T-helper 1 cell treated with Interleukin-12 subunit alpha and Interleukin-12 subunit beta and Interleukin-4 antibody, amounts not matched to agents 30 ng/mL and 1 ng/mL, for 36 hours (primary cell): ENCODE results near the gene NPC1L1. TPM values are rescaled to one million over a fixed set of nuclear protein-coding genes. Genes with fewer than 3 reads are reported as not detected.
"Not testable (repeated sequence)": the region's sequence is repeated elsewhere in the genome, so short reads cannot be mapped to it uniquely, and the experiment has no call there.

ENCODE experiments used
- intact Hi-C: fragments of 100-400 bp; cut with micrococcal nuclease; formaldehyde crosslinking; loops from one replicate; pipeline ENCODE4 v1.15.1; 2024
- total RNA-seq: library from RNA; stranded (reverse); gene quantifications from 2 replicates; pipeline ENCODE4 v1.2.3, GENCODE V29; 2022

The NPC1L1 gene
- total RNA-seq, 1 donor from 2014 or later = not detected

GRCh38 chr7:44511236-44511635 lies 29.9 kb downstream of the NPC1L1 start:
- intact Hi-C loops = no loop called here

DNA sequence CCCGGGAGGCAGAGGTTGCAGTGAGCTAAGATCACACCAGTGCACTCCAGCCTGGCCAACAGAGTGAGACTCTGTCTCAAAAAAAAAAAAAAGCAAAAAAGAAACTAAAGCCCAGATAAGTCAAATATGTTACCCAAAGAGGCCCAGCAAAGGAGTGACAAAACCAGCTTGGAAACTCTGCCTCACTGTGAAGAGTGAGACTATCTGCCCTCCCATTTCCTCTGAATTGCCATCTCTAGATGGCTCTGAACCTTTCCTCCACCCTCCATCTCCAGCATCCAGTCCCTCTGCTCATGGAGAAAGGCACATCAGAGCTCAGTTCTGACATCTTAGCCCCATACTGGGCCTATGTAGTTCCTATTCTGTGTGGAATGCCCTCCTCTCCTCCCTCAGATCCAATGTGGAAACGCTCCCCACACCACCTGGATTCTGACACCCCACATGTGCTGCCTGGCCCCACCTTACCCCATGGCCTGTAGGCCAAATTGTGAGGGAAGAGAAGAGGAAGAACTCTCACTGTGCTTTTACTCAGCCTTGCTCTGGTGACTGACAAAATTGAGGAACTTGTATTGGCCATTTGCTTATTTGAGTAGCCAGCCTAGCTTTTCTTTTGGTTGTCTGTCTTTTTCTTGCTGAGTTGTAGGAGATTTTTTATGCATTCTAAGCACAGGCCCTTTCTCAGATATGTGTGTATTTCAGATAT lies 32.7 kb downstream of the NPC1L1 start:
- intact Hi-C loops = no loop called here

- intact Hi-C loops = not testable (repeated sequence)
These were observed 34.4 kb downstream of the NPC1L1 start for GRCh38 chr7:44506592-44507288.

DNA sequence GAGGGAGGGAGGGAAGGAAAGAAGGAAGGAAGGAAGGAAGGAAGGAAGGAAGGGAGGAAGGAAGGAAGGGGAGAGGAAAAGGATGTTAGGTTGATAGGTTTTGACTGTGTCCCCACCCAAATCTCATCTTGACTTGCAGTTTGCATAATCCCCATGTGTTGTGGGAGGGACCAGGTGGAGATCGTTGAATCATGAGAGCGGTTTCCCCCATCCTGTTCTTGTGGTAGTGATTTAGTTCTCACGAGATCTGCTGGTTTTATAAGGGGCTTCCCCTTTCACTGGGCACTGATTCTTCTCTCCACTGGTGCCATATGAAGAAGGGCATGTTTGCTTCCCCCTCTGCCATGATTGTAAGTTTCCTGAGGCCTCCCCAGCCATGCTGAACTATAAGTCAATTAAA lies 35.5 kb downstream of the NPC1L1 start:
- intact Hi-C loops = no loop called here

GRCh38 chr7:44498230-44498954 lies 42.7 kb downstream of the NPC1L1 start:
- intact Hi-C loops = loop anchor here (10.0 kb wide), 2 partner anchors 526 to 914 kb away; partner anchors contain the start of gene STK17A

DNA sequence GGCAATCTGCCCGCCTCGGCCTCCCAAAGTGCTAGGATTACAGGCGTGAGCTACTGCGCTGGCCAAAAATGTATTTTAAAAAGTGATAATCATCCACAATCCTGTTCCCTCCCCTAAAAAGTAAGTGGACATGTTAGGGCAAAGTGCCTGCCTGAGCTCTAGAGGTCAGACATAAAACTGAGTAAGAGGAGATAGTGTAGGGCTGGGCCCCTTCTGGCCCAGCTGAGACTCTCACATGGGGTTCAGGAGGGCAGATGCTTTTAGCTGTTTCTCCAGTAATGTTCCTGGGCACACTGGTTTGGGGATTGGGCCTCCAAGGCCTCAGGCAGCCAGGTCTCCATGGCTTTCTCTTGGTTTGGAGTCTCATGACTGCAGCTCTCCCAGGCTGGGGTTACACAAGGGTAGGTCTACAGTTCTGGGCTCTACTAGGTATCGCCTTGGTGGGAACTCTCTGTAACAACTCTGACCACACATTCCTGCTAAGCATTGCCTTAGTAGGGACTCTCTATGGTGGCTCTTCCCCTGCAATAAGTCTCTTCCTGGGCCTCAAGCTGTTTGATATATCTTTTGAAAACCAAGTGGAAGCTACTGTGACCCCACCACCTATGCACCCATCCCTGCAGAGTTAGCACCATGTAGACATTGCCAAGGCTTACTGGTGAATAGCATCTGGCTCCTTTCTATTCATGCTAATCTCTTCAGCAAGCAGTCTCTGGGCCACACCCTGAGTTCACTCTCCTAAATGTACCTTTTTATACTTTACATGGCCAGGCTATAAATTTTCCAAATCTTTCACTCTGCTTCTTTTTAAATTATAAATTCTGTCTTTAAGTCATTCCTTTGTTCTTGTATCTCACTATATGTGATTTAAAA lies 43.7 kb downstream of the NPC1L1 start:
- intact Hi-C loops = loop anchor here (10.0 kb wide), 2 partner anchors 527 to 913 kb away; partner anchors contain the start of gene STK17A

GRCh38 chr7:44496385-44496784 lies 44.7 kb downstream of the NPC1L1 start:
- intact Hi-C loops = loop anchor here (10.0 kb wide), 2 partner anchors 528 to 912 kb away; partner anchors contain the start of gene STK17A

DNA sequence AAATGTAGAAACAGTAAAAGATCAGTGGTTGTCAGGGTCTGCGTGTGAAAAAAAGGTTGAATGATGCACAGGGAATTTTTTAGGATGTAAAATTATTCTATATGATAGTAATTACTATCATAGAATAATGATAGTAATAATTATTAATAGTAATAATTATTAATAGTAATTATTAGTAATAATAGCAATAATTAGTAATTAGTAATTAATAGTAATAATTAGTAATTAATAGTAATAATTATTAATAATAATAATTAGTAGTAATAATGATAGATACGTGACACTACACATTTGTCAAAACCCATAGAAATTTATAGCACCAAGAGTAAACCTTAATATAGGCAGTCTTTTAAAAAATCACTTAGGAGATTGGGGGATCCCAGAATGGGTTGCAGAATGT lies 46.2 kb downstream of the NPC1L1 start:
- intact Hi-C loops = loop anchor here (5.0 to 10.0 kb wide), 3 partner anchors 387 to 910 kb away; partner anchors contain the start of gene STK17A

GRCh38 chr7:44491229-44491628 lies 49.9 kb downstream of the NPC1L1 start:
- intact Hi-C loops = loop anchor here (1.0 to 10.0 kb wide), 10 partner anchors 74 to 1578 kb away; partner anchors contain the start of genes C7orf25, POLD2, STK17A and ZMIZ2

DNA sequence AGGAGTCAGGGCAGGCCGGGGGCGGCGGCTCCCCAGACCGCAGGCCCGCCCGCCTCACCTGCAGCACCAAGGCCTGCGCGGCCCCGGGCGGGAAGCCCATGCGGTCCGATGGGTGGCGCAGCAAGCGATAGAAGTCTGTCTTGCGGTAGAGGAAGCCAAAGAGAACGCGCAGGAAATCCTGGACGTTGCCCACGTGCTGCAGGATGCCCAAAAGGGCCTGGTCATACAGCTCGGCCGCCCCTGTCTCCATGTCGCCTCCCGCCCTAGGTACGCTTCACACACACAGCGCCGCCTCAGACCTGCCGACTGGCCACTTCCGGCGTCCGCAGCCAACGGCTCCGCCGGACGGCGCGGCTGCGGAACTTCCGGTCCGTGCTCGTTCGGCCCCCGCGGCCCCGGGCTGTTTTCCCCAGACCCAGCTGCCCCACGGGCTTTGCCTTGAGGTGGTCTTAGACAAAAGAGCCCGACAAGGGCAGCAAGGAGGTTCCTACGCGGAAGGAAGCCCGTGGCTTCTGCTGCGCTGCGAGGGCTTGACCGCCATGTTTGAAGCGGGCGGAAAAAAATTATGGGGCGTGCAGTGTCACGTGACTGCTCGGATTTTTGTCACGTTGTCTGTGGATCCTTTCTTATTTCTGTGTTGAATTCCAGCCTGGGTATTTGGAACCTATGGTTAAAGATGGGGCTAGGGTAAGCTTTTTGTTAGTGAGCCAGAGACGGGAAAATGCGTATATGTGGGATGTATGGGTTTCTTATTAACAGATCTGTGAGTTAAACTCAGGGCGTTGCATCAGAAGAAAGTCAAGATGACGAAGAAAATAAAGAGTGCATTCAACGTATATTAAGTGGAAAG lies 50.6 kb downstream of the NPC1L1 start, which contains the start of gene NUDCD3:
Gene NUDCD3, minus strand, starts transcription at position 308 of the 850 bp plus-strand sequence. Its CDS starts 58 bp downstream, at position 250.
- intact Hi-C loops = loop anchor here (1.0 to 10.0 kb wide), 21 partner anchors 30 to 1578 kb away; partner anchors contain the start of genes C7orf25, H2AZ2, OGDH and POLD2

DNA sequence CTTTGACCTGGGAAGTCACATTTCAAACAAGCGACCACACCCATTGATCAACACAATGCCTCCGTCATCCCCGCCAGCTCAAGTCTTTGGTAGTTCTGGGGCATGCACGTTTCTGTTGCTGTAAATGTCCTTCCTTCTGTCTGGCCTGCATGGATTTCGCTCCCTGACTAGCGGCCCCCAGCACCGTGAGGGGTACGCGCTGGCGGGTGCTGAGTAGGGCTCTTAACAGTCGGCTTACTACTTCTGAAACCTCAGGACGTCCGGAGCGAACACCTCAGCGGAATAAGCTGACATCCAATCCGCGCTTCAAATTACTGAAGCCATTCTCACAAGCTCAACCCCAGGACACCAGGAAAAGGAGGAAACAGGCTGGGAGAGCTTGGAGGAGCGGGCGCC lies 51.2 kb downstream of the NPC1L1 start:
- intact Hi-C loops = loop anchor here (1.0 to 10.0 kb wide), 21 partner anchors 13 to 1577 kb away; partner anchors contain the start of genes C7orf25, H2AZ2, OGDH and POLM

DNA sequence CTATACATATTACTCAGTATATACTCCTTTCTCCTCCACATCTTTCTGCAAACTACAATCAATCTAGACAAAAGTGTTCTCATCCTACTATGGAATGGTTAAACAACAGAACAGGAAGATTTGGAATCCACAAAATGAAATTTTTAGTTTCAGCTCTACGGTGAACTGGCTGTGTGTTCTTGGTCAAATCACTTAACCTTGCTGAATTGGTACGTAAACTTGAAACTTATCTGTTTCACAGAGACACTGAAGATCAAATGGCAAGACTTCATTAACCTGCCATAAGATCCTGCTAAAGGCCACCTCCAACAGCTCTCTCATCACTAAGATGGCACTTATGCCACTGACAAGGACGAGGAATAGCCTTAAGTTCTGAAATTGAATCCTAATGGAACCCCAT lies 52.2 kb downstream of the NPC1L1 start:
- intact Hi-C loops = loop anchor here (1.0 to 2.0 kb wide), 2 partner anchors 12 to 230 kb away; no protein-coding TSS in a partner anchor

- intact Hi-C loops = no loop called here
These were observed 54.4 kb downstream of the NPC1L1 start for GRCh38 chr7:44486693-44487092.

GRCh38 chr7:44486001-44486400 lies 55.1 kb downstream of the NPC1L1 start:
- intact Hi-C loops = no loop called here

DNA sequence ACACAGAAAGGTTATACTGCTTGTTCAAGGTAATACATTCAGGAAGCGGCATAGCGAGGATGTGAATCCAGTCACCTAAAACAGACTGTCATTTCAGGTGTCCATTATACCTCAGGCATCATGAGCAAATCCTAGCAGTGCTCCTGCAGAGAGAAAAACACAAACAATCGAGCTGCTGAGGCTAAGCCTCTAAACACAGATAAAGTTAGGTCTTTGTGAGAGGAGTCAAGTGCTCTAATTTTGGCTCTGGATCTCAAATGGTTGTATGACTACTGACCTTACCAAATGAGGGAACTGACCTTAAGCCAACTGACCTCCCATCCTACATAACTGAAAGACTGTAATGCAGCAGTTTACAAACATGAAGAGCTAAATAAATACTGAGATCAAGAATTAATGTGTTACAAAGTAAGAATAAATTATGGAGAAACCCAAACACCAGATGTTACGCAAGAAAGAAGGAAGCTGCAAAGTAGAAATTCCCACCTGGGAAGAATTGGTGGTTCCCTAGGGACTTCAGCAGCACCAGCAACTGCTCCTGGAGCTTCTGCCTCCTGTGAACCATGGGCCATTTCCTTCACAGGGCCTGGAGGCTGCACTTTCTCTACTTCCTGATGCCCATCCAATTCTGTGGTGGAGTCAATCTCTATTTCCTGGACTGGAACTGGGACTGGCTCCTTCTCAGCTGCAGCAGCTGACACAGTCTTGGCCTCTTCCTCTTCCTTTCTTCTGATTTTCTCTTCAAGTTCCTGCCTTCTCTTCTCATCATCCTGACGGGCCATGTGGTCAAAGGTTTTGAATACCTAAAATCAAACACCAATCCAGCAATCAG lies 56.4 kb downstream of the NPC1L1 start:
- intact Hi-C loops = no loop called here

DNA sequence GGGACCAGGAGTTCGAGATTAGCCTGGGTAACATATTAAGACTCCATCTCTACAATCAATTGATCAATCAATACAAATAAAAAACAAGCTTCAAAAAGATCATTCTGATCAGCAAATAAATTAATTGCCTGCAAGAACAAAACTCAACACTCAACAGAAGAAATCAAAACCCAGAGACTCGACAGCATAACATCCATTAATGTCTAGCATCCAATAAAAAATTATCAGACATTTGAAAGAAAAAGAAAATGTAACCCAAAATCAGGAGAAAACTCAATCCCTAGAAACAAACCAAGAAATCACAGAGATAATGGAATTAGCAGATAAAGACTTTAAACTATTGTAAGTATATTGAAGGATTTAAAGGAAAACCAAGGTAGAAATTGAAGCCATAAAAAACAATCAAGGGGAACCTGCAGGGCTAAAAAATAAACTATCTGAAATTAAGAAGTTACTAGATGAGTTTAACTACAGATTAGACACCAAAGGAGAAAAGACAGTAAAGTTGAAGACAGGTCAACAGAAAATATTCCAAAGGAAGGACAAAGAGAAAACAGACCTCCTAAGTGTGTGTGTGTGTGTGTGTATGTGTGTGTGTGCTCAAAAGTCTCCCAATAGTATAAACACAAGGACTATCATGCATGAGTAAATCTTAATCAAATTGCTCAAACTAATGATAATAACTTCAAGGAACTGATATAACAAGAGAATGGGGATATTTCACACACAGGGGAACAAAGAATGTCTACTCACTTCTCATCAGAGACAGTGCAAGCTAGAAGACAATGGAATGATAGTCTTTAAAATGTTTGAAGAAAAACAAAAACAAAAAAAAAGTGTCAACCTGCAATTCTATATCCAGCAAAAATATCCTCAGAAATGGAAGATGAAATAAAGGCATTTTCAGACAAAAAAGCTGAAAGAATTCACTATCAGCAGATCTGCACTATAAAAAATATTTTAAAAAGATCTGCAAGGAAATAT lies 58.3 kb downstream of the NPC1L1 start:
- intact Hi-C loops = no loop called here

GRCh38 chr7:44477938-44478337 lies 63.2 kb downstream of the NPC1L1 start:
- intact Hi-C loops = loop anchor here (1.0 to 5.0 kb wide), 10 partner anchors 11 to 396 kb away; partner anchors contain the start of genes POLD2, POLM and YKT6
